NCI-H146 treated with DMSO at 0.1 percent for 48 hours (cell line): ENCODE results near the gene VPS9D1.

Experiments
- DNase-seq: peaks from one replicate; lab custom pipeline; 2025; ENCODE audit not compliant: unreplicated experiment; lab: John Stamatoyannopoulos, UW

The VPS9D1 gene

GRCh38 chr16:89732918-89733242 lies 12.2 kb upstream of the VPS9D1 start:
- DNase-seq: no peak

DNA sequence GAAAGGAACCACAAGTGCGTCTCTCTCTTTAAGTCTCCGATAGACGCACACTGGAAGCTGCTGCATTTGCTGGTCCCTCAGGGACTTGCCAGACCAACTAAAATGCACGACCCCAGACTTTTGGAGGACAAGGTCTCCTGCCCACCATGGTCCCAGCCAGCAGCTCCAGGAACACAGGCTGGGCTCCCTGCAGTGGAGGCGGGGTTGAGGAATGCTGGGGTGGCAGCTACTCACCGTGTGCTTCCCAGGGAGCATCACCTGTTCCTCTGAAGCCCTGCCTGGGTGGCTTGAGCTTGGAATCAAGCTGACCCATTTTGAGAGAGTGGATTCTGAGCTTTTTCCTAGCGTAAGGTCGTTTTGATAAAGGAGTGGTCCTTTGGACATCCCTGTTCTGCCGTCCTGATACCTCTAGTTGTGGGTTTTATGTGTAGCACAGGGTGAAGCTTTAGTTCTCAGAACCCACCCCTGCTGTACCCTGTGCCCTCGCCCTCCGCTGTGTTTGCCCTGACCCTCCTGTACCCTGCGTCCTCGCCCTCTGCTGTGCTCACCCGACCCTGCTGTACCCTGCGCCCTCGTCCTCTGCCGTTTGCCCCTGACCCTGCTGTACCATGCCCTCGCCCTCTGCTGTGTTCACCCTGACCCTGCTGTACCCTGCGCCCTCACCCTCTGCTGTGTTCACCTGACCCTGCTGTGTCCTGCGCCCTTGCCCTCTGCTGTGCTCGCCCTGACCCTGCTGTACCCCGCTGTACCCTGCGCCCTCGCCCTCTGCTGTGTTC lies 11.6 kb upstream of the VPS9D1 start:
- no peak for DNase-seq

DNA sequence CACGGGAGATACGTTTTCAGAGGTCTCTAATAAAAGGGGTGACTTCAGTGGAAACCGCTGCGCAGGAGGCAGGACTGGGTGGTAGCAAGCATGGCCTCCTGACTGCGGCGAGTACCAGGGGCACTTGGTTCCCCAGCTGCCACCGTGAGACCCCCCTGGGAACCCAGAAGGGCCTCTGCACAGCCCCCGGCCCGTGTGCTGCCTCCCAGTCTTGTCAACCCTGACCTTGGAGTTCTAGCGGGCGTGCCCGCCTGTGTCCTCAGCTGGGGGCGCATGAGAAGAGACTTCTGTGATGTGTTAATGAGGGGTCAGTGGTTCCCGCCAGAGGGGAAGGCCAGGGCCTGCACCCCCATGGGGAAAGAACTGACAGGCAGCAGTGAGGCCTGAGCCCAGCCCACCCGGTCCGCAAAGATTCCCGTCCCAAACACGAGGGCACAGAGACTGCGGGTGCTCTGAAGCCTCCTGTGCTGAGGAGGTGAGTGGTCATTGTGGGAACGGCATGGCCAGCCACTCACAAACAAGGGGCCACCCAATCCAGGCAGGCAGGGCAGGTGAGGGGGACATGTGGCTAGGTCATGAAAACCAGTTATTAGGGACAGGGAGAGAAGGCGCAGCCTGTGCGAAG lies 10.0 kb upstream of the VPS9D1 start:
- DNase-seq: no peak

- no peak for DNase-seq
Observed at GRCh38 chr16:89729863-89730593, 9.3 kb upstream of the VPS9D1 start.

DNA sequence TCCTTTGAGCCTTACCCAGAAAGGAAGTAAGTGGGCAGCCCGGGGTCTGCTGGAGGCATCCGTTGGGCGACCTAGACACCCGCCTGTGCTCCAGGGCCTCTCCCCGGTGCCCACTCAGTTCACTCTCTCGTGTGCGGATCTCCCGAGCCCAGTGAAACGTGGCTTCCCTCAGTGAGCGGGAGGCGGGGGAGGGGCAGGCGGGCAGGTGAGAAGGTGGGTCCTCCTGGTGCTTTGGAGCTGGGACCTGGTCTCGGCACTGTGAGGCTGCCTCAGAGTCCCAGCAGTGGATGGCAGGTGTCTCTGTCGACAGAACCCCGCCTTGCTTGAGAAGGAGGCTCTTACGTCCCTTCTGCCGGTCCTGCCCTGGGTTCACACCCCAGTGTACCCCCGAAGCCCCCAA lies 8.6 kb upstream of the VPS9D1 start:
- no peak for DNase-seq

GRCh38 chr16:89727406-89728120 lies 6.9 kb upstream of the VPS9D1 start:
- DNase-seq: no peak

DNA sequence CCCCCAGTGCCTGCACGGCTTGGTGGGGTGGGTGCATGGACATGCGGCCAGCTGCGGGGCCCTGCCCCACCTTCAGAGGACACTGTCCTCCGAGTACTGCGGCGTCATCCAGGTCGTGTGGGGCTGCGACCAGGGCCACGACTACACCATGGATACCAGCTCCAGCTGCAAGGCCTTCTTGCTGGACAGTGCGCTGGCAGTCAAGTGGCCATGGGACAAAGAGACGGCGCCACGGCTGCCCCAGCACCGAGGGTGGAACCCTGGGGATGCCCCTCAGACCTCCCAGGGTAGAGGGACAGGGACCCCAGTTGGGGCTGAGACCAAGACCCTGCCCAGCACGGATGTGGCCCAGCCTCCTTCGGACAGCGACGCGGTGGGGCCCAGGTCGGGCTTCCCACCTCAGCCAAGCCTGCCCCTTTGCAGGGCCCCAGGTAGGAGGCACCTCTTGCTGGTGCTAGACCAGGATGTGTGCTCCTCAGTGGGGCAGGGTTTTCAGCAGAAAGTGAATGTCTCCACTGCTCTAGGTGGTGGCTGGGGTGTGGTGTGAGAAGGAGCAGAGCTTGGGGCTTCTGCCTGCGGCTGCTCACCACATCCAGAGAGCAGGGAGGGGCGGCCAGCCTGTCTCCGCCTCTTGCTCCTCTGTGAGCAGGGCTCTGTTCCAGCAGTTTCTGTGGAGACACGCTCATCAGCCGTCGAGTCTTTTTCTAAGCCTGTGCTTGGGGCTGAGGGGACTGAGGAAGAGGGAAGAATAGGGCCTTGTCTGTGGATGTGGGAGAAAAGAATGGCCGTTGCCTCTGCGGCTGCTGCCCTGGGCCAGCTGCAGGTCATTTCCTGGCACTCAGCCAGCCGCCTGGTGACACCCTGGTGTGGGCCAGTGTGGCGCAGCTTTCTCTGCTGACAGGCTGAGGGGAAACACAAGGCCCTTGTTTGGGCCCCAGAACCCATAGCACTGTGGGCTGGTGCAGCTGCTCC lies 2.9 kb upstream of the VPS9D1 start:
- no peak for DNase-seq

- no peak for DNase-seq
Observed at GRCh38 chr16:89722392-89723278, 1.9 kb upstream of the VPS9D1 start.

- no peak for DNase-seq
Observed at GRCh38 chr16:89721546-89722391, 1.1 kb upstream of the VPS9D1 start.

DNA sequence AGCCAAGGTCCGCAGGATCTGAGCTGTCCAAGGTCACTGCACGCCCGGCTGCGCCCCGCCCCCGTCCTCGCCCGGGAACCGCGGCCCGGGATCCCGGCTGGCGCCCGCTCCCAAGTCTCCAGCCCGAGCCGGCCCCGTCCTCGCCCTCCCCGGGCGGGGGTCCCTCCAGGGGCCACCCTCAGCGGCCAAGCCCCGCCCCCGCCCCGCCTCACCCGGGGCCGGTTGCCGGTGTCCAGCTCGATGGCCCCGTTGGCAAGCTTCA lies 216 bp downstream of the VPS9D1 start:
- no peak for DNase-seq

DNA sequence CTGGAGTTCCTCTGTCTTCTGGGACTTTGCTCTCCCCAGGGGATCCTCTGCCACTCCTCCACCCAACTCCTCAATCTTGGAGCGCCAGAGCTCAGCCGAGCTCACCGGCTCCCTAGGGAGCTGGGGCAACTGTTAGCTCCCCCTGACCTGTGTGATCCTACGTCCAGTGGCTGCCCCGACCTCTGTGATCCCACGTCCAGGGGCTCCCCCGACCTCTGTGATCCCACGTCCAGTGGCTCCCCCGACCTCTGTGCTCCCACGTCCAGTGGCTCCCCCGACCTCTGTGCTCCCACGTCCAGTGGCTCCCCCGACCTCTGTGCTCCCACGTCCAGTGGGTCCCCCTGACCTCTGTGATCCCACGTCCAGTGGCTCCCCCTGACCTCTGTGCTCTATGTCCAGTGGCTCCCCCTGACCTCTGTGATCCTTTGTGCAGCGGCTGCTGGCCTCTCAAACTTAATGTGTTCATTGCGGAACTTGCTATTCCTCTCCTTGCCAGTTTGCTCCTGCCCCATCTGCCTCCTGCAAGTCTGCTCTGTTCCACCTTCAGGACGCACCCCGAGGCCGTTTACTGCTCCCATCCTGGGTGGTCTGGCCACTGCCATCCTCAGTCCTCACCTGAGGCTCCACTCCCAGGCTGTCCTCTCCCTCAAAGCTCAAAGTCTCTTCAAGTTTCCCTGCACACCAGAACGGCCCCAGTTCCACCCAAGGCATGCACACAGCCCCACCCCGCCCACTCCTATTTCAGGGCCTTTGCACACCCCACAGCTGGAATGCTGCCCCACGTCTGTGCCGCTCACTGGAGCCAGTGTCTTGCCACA lies 2.8 kb downstream of the VPS9D1 start:
- no peak for DNase-seq

GRCh38 chr16:89716916-89717687 lies 3.6 kb downstream of the VPS9D1 start:
- no peak for DNase-seq

DNA sequence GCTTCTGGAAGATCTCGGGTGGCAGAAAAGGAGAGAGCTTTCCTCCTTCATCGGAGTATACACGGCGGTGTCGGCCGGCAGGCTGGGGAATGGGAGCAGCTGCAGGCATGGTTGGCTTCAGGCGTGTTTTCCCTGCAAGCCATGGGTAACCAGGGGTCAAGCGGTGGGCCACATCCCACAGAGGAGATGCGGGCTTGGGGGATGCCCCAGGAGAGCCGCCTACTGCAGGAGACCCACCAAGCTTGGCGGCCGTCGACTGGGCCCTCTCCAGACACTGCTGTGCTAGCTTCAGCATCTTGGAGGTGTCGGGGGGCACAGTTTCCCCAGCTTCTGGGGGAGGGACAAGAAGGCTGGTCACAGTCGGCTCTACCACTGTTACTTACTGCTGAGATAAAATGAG lies 4.2 kb downstream of the VPS9D1 start:
- DNase-seq: no peak

DNA sequence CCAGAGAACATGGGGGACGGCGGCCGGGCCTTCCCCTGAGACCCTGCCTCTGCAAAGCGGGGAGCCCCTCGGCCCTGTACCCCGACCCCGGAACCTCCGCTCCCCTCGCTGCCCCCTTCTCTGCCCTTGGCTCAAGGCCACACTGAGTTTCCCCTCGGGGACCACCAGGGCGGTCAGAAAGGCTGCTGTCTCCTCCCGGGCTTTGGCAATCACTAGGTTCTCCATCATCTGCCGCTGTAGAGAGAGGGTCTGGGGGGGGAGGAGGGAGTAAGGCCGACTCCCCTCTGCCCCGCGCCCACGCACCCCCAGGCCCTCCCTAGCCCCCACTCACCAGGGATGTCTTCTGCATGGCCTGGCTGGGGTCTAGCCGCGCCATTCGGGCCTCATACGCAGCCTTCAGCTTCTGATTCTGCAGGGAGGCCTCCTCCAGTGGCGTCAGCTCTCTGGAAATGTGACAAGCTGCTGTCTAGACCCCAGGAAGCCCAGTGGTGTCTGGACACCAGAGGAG lies 8.4 kb downstream of the VPS9D1 start:
- DNase-seq: no peak

- no peak for DNase-seq
Observed at GRCh38 chr16:89711601-89712273, 9.0 kb downstream of the VPS9D1 start.

DNA sequence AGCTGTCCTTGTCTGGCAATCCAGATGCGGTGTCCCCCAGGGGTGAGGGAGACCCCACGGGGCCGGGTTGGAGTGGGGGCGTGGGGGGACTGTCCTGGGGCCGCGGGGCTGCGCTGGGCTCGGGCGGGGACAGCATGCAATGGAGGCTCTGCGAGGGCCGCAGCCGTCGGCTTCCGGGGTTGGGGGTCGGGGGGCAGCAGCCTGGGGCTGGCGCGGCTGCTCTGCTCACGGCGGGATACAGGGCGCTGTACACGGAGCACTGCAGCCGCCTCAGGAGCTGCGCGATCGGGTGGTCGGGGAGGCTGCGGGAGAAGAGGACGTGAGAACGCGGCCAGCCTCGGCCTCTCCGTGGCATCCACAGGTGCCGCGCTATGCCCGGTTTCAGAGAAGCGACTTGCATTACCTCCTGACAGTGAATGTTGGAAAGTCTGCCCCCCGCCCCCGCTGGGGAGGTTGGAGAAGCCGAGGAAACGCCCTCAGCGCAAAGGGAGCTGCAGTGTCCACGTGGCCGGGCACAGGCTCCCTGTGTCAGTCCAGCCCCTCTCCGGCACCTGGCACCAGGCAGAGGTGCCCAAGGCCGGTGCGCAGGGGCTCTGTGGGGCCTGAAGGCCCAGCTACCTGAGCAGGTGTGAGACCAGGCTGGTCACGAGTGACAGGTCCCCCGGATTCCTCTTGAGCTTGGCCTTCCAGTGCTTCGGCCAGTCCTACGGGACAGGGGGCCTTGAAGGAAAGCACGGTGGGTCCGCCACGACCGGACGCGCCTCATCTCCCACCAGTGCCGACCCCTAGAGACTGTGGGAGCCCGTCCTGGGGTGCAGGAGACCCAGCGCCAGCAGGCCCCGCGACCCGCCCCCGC lies 9.8 kb downstream of the VPS9D1 start:
- no peak for DNase-seq
